GM18907 (cell line): ENCODE results near the gene OR8B2.
"Not testable (repeated sequence)": the region's sequence is repeated elsewhere in the genome, so short reads cannot be mapped to it uniquely, and the experiment has no call there.

Source experiments
- ATAC-seq: cut with Tn5 transposase; IDR thresholded peaks from one replicate; pipeline ENCODE4 v1.9.1; 2021; ENCODE audit warnings: mild to moderate bottlenecking, moderate library complexity; ENCODE audit not compliant: unreplicated experiment

The OR8B2 gene

GRCh38 chr11:124384399-124384798, at the start of gene OR8B2:
Gene OR8B2, minus strand, starts transcription at chr11:124384499. Its CDS starts 1,156 bp downstream, at chr11:124383343.
- ATAC-seq: no peak

- no peak for ATAC-seq
Measured at GRCh38 chr11:124429599-124429998, 45.3 kb upstream of the OR8B2 start.

- no peak for ATAC-seq
Measured at GRCh38 chr11:124424384-124424921, 40.2 kb upstream of the OR8B2 start, which contains the start of gene OR8B4. Gene OR8B4, minus strand, starts transcription at chr11:124424871. Its CDS starts 0 bp downstream, at chr11:124424871.

GRCh38 chr11:124421043-124421442, 36.7 kb upstream of the OR8B2 start:
- ATAC-seq: no peak

GRCh38 chr11:124415356-124415923, 31.1 kb upstream of the OR8B2 start:
- no peak for ATAC-seq

GRCh38 chr11:124409906-124410305, 25.6 kb upstream of the OR8B2 start:
- ATAC-seq: no peak

- ATAC-seq: no peak
Measured at GRCh38 chr11:124405581-124405980, 21.3 kb upstream of the OR8B2 start.

- not testable (repeated sequence) for ATAC-seq
Measured at GRCh38 chr11:124403186-124403585, 18.9 kb upstream of the OR8B2 start.

- ATAC-seq: peak; percentile 93
Measured at GRCh38 chr11:124402326-124402922, 18.1 kb upstream of the OR8B2 start.

GRCh38 chr11:124398924-124399323, 14.6 kb upstream of the OR8B2 start, which contains the start of gene OR8B3:
Gene OR8B3, minus strand, starts transcription at chr11:124399024. Its CDS starts 1,673 bp downstream, at chr11:124397351.
- no peak for ATAC-seq

GRCh38 chr11:124396847-124397246, 12.5 kb upstream of the OR8B2 start:
- not testable (repeated sequence) for ATAC-seq

- no peak for ATAC-seq
Measured at GRCh38 chr11:124394408-124394807, 10.1 kb upstream of the OR8B2 start.

- not testable (repeated sequence) for ATAC-seq
Measured at GRCh38 chr11:124382857-124383256, 1.4 kb downstream of the OR8B2 start.

GRCh38 chr11:124380585-124380984, 3.7 kb downstream of the OR8B2 start:
- no peak for ATAC-seq

GRCh38 chr11:124376280-124376679, 8.0 kb downstream of the OR8B2 start:
- ATAC-seq: no peak

- ATAC-seq: no peak
Measured at GRCh38 chr11:124359566-124359965, 24.7 kb downstream of the OR8B2 start.

- no peak for ATAC-seq
Measured at GRCh38 chr11:124346311-124346955, 37.9 kb downstream of the OR8B2 start.

- ATAC-seq: no peak
Measured at GRCh38 chr11:124344346-124344745, 40.0 kb downstream of the OR8B2 start.

GRCh38 chr11:124340142-124340447, 44.2 kb downstream of the OR8B2 start:
- no peak for ATAC-seq

GRCh38 chr11:124339396-124340141, 44.7 kb downstream of the OR8B2 start:
- ATAC-seq: no peak
